Trophoblast cell (in vitro differentiated cells and primary cell): ENCODE measurements around the gene AP4B1.

Experiments
- DNase-seq, 2 donors: peaks; one replicate each; pipeline ENCODE4 v3.0.0-alpha.2; 2016
- H2AFZ ChIP-seq: 2 replicates; pipeline ENCODE4 v1.6.1; 2013; ENCODE audit warnings: low read length, moderate library complexity, mild to moderate bottlenecking; ENCODE audit not compliant: insufficient read depth, poor library complexity
- H2AK5ac ChIP-seq: 2 replicates; pipeline ENCODE4 v1.6.1; 2013; ENCODE audit warnings: mild to moderate bottlenecking, low read length
- H2BK120ac ChIP-seq: 2 replicates; pipeline ENCODE4 v1.6.1; 2013; ENCODE audit warnings: low read length, mild to moderate bottlenecking, moderate library complexity; ENCODE audit not compliant: insufficient read depth, poor library complexity
- H2BK12ac ChIP-seq: 2 replicates; pipeline ENCODE4 v1.6.1; 2013; ENCODE audit warnings: mild to moderate bottlenecking, low read length, moderate library complexity
- H2BK5ac ChIP-seq: 2 replicates; pipeline ENCODE4 v1.6.1; 2013; ENCODE audit warnings: low read length, low read depth, moderate library complexity, mild to moderate bottlenecking; ENCODE audit not compliant: poor library complexity
- H3K14ac ChIP-seq: 2 replicates; pipeline ENCODE4 v1.6.1; 2013; ENCODE audit warnings: mild to moderate bottlenecking, low read length
- H3K18ac ChIP-seq: 2 replicates; pipeline ENCODE4 v1.6.1; 2013; ENCODE audit warnings: mild to moderate bottlenecking, low read length
- H3K23ac ChIP-seq: 2 replicates; pipeline ENCODE4 v1.6.1; 2013; ENCODE audit warnings: low read length
- H3K27ac ChIP-seq: 2 replicates; pipeline ENCODE4 v1.5.1; 2013; ENCODE audit warnings: low read depth, mild to moderate bottlenecking, inconsistent platforms, low read length, moderate library complexity
- H3K27me3 ChIP-seq: 2 replicates; pipeline ENCODE4 v1.6.1; 2013; ENCODE audit warnings: inconsistent platforms, mild to moderate bottlenecking, low read length, moderate library complexity; ENCODE audit not compliant: insufficient read depth
- H3K36me3 ChIP-seq, 2 experiments: 1 replicate in 1 of 2; 2 replicates in 1 of 2; pipeline ENCODE4 v1.6.1; 2013; ENCODE audit warnings: low read length in 2 of 2, mild to moderate bottlenecking in 2 of 2, moderate library complexity in 1 of 2; ENCODE audit not compliant: insufficient read depth in 2 of 2, control insufficient read depth in 1 of 2
- H3K4ac ChIP-seq: 2 replicates; pipeline ENCODE4 v1.6.1; 2013; ENCODE audit warnings: low read depth, mild to moderate bottlenecking, low read length, moderate library complexity
- H3K4me1 ChIP-seq, 2 experiments: 1 replicate in 1 of 2; 2 replicates in 1 of 2; pipeline ENCODE4 v1.6.1; 2013; ENCODE audit warnings: low read length in 2 of 2, mild to moderate bottlenecking in 2 of 2, moderate library complexity in 1 of 2; ENCODE audit not compliant: insufficient read depth in 2 of 2, control insufficient read depth in 1 of 2
- H3K4me2 ChIP-seq: 2 replicates; pipeline ENCODE4 v1.6.1; 2013; ENCODE audit warnings: inconsistent platforms, mild to moderate bottlenecking, low read length, moderate library complexity
- H3K4me3 ChIP-seq: 2 replicates; pipeline ENCODE4 v1.5.1; 2013; ENCODE audit warnings: mild to moderate bottlenecking, low read depth, low read length, inconsistent platforms
- H3K79me1 ChIP-seq: one replicate; pipeline ENCODE4 v1.6.1; 2013; ENCODE audit warnings: low read length
- H3K79me2 ChIP-seq: 2 replicates; pipeline ENCODE4 v1.6.1; 2013; ENCODE audit warnings: low read length, mild to moderate bottlenecking; ENCODE audit not compliant: control insufficient read depth, insufficient read depth, poor library complexity
- H3K9ac ChIP-seq: 2 replicates; pipeline ENCODE4 v1.6.1; 2013; ENCODE audit warnings: mild to moderate bottlenecking, low read length
- H3K9me3 ChIP-seq: 2 replicates; pipeline ENCODE4 v1.6.1; 2013; ENCODE audit warnings: low read depth, mild to moderate bottlenecking, control low read depth, inconsistent platforms, low read length; ENCODE audit not compliant: insufficient read depth
- H4K12ac ChIP-seq: 2 replicates; pipeline ENCODE4 v1.6.1; 2013; ENCODE audit warnings: low read depth, mild to moderate bottlenecking, low read length, moderate library complexity
- H4K8ac ChIP-seq: 2 replicates; pipeline ENCODE4 v1.6.1; 2013; ENCODE audit warnings: low read depth, mild to moderate bottlenecking, low read length, moderate library complexity
- H4K91ac ChIP-seq: one replicate; pipeline ENCODE4 v1.6.1; 2013; ENCODE audit warnings: low read depth, mild to moderate bottlenecking, low read length, moderate library complexity
- WGBS: extraction: QIAGEN DNeasy Blood & Tissue Kit; methylation state at CpG from one replicate; pipeline ENCODE4 v1.1.7; 2013; ENCODE audit warnings: missing lambda C conversion rate; ENCODE audit not compliant: insufficient read length, insufficient coverage; ENCODE audit errors: extremely low coverage; 5-methylcytosine and 5-hydroxymethylcytosine counted together

The AP4B1 gene

DNA sequence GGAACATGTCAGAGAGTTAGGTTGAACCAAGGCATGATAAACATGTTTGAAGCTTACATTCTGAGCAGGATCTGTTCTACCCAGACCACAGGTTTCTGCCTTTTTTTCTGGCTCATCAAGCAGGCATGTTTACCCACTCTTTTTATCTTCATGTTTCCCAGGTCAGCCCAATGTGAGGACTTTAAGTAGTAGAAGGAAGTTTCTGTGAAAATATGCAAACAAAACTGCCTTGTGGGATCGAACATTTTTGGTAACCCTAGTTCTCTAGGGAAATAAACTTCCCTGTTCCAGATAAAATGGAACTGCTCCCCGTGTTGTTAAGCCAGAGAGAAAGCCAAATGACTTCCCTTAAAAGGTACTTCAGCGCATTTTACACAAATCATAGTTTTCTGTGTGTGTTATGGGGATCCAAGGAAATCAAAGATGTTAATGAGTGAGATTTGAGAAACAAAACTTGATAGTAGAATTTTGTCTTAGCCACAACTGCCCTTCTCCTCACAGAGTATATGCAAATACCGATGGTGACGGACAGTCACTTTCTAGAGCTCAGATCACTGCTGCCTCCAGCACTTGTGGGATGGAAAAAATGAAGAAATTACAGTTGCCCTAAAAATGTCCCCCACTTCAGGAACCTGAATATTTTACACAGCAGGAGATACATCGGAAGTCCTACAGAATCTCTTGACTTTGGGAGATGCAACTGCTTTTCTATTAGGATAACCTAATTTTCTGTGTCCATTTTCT is 23.8 kb upstream of the AP4B1 start:
- Histone ChIP-seq H4K8ac (no peak overlapping the region), H2BK12ac (no peak overlapping the region), H3K14ac (no peak overlapping the region), H3K79me1 (peaks cover 9% of the 10 kb centered on the region), H3K9me3 (no peaks in the 10 kb centered on the region), H3K4me2 (peak overlapping the region; percentile 88), H2BK120ac (no peak overlapping the region), H3K27me3 (no peaks in the 10 kb centered on the region), H3K9ac (peak overlapping the region; percentile 61), H2AFZ (peak overlapping the region; percentile 35), H3K4me3 (peak overlapping the region; percentile 81), H3K23ac (no peak overlapping the region), H4K91ac (no peak overlapping the region), H3K4ac (no peak overlapping the region), H3K18ac (no peak overlapping the region), H3K36me3 (no peaks in the 10 kb centered on the region), H3K79me2 (peaks cover 7% of the 10 kb centered on the region), H2BK5ac (no peak overlapping the region), H2AK5ac (no peak overlapping the region), H4K12ac (no peak overlapping the region), H3K4me1 (peaks cover 2% of the 10 kb centered on the region in 2 experiments), H3K27ac (no peak overlapping the region)
- no peak for DNase-seq
- no CpG with 5 or more reads among the region's 6 CpGs for WGBS

GRCh38 chr1:113924473-113924872 is 19.9 kb upstream of the AP4B1 start:
- Histone ChIP-seq H3K14ac (no peak overlapping the region), H2BK120ac (no peak overlapping the region), H3K9me3 (no peaks in the 10 kb centered on the region), H4K12ac (no peak overlapping the region), H3K23ac (no peak overlapping the region), H3K4me1 (no peaks in the 10 kb centered on the region), H3K27me3 (no peaks in the 10 kb centered on the region), H3K4ac (no peak overlapping the region), H2BK12ac (no peak overlapping the region), H3K18ac (no peak overlapping the region), H3K27ac (no peak overlapping the region), H3K4me3 (no peak overlapping the region), H4K8ac (no peak overlapping the region), H3K36me3 (no peaks in the 10 kb centered on the region), H3K9ac (no peak overlapping the region), H3K79me1 (peaks cover 4% of the 10 kb centered on the region), H2AK5ac (no peak overlapping the region), H3K4me2 (no peak overlapping the region), H3K79me2 (no peaks in the 10 kb centered on the region), H2AFZ (no peak overlapping the region), H4K91ac (no peak overlapping the region), H2BK5ac (no peak overlapping the region)
- DNase-seq, result no peak
- no CpG with 5 or more reads among the region's 2 CpGs for WGBS

GRCh38 chr1:113922957-113923356 is 18.4 kb upstream of the AP4B1 start:
- no peak overlapping the region for H3K14ac ChIP-seq
- no peaks in the 10 kb centered on the region for H3K4me1 ChIP-seq
- no peak for DNase-seq
- no peaks in the 10 kb centered on the region for H3K27me3 ChIP-seq
- no peak overlapping the region for H3K23ac ChIP-seq
- no peaks in the 10 kb centered on the region for H3K36me3 ChIP-seq
- no peak overlapping the region for H2AK5ac ChIP-seq
- H2BK120ac ChIP-seq, result no peak overlapping the region
- H3K4me2 ChIP-seq, result no peak overlapping the region
- no peak overlapping the region for H4K8ac ChIP-seq
- no peaks in the 10 kb centered on the region for H3K9me3 ChIP-seq
- no peak overlapping the region for H4K91ac ChIP-seq
- no peak overlapping the region for H3K9ac ChIP-seq
- H2BK5ac ChIP-seq, result no peak overlapping the region
- no peak overlapping the region for H4K12ac ChIP-seq
- H3K27ac ChIP-seq, result no peak overlapping the region
- H3K18ac ChIP-seq, result no peak overlapping the region
- no CpG with 5 or more reads among the region's 4 CpGs for WGBS
- H3K79me1 ChIP-seq, result no peaks in the 10 kb centered on the region
- H2AFZ ChIP-seq, result no peak overlapping the region
- no peak overlapping the region for H3K4me3 ChIP-seq
- H2BK12ac ChIP-seq, result no peak overlapping the region
- H3K4ac ChIP-seq, result no peak overlapping the region
- H3K79me2 ChIP-seq, result no peaks in the 10 kb centered on the region

DNA sequence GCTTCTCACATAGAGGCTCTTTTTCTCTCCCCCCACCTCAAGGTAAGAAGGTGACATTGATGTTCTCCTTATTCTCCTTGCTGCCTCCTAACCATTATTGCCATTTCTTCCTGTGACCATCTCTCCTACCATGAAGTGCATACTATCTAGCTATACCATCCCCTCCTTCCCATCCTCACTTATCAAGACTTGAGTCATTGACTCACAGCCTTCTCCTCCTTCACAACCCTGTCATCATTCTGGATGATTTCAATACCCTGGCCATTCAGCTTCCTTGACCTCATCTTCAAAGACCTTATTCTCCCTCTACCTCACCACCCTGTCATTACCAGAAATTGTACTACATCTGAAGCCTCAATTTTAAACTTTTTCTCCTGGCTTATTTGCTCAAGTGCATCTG is 13.6 kb upstream of the AP4B1 start:
- DNase-seq, result no peak
- Histone ChIP-seq H3K27ac (no peak overlapping the region), H3K79me1 (no peaks in the 10 kb centered on the region), H3K36me3 (no peaks in the 10 kb centered on the region), H2BK12ac (no peak overlapping the region), H3K27me3 (no peaks in the 10 kb centered on the region), H4K91ac (no peak overlapping the region), H3K14ac (no peak overlapping the region), H3K9me3 (no peaks in the 10 kb centered on the region), H3K79me2 (no peaks in the 10 kb centered on the region), H4K8ac (no peak overlapping the region), H3K4me3 (no peak overlapping the region), H3K4me2 (no peak overlapping the region), H2AK5ac (no peak overlapping the region), H3K18ac (no peak overlapping the region), H2BK120ac (no peak overlapping the region), H3K23ac (no peak overlapping the region), H2BK5ac (no peak overlapping the region), H2AFZ (no peak overlapping the region), H3K4me1 (no peaks in the 10 kb centered on the region), H4K12ac (no peak overlapping the region), H3K9ac (no peak overlapping the region), H3K4ac (no peak overlapping the region)
